SK-N-SH (cell line): ENCODE measurements around the gene RAD23A. TPM values are rescaled to one million over a fixed set of nuclear protein-coding genes. Genes with fewer than 3 reads are reported as not detected.

Experiments used
- CTCF ChIA-PET: fragments of 300-600, 350-600 bp; formaldehyde crosslinking; extraction: SDS; loops from one replicate; lab custom pipeline; 2021; lab: Yijun Ruan, JAX
- POLR2A ChIA-PET: fragments of 350-600 bp; sonication (Branson Sonifier 250); formaldehyde crosslinking; extraction: SDS; loops from one replicate; lab custom pipeline; 2020; ENCODE audit warnings: antibody characterized with exemption, inconsistent platforms; lab: Yijun Ruan, JAX
- DNase-seq: peaks from one replicate; pipeline ENCODE4 v3.0.0; 2012
- H2AFZ ChIP-seq: fragments of 200-600 bp; sonication (generic); 2 replicates; pipeline ENCODE4 v1.8.1; 2016; ENCODE audit warnings: antibody characterized with exemption, mild to moderate bottlenecking, low read depth
- H3F3A ChIP-seq: fragments of 200-600 bp; sonication (generic); replicated peaks from 2 replicates; pipeline ENCODE3; 2016; ENCODE audit warnings: antibody characterized with exemption, mild to moderate bottlenecking; ENCODE audit not compliant: insufficient read depth
- H3K27ac ChIP-seq, 2 experiments: fragments of 200-500 bp in 1 of 2; fragments of 200-600 bp in 1 of 2; sonication (Bioruptor generic) in 1 of 2; sonication (generic), shearing (Covaris generic) in 1 of 2; 2 replicates each; pipeline versions ENCODE4 v1.5.1 to v1.6.1; 2014 to 2016; ENCODE audit warnings: low read depth in 2 of 2, inconsistent platforms in 1 of 2, low read length in 1 of 2, mild to moderate bottlenecking in 1 of 2, mixed read lengths in 1 of 2
- H3K27me3 ChIP-seq: fragments of 200-600 bp; sonication (generic), shearing (Covaris generic); 2 replicates; pipeline ENCODE4 v1.6.1; 2016; ENCODE audit warnings: mixed run types; ENCODE audit not compliant: insufficient read depth
- H3K36me3 ChIP-seq, 2 experiments: fragments of 200-500 bp in 1 of 2; fragments of 200-600 bp in 1 of 2; sonication (Bioruptor generic) in 1 of 2; sonication (generic) in 1 of 2; replicated peaks in 1 of 2; 2 replicates each; pipeline versions ENCODE3 to v1.5.1; 2014 to 2016; ENCODE audit warnings: low read length in 1 of 2, mild to moderate bottlenecking in 1 of 2; ENCODE audit not compliant: insufficient read depth in 2 of 2, control insufficient read depth in 1 of 2
- H3K4me1 ChIP-seq, 2 experiments: fragments of 200-500 bp in 1 of 2; fragments of 200-600 bp in 1 of 2; sonication (Bioruptor generic) in 1 of 2; sonication (generic), shearing (Covaris generic) in 1 of 2; 2 replicates each; pipeline versions ENCODE4 v1.5.1 to v1.6.1; 2014 to 2016; ENCODE audit warnings: low read depth in 1 of 2, low read length in 1 of 2, mixed run types in 1 of 2; ENCODE audit not compliant: insufficient read depth in 2 of 2, control insufficient read depth in 1 of 2
- H3K4me2 ChIP-seq: fragments of 200-600 bp; sonication (generic), shearing (Covaris generic); 2 replicates; pipeline ENCODE4 v1.6.1; 2017; ENCODE audit warnings: mixed run types
- H3K4me3 ChIP-seq, 2 experiments: fragments of 200-500 bp in 1 of 2; fragments of 200-600 bp in 1 of 2; sonication (Bioruptor generic) in 1 of 2; sonication (generic), shearing (Covaris generic) in 1 of 2; 2 replicates each; pipeline versions ENCODE4 v1.5.1 to v1.8.1; 2014 to 2016; ENCODE audit warnings: low read depth in 2 of 2, inconsistent platforms in 1 of 2, low read length in 1 of 2, mild to moderate bottlenecking in 1 of 2, mixed read lengths in 1 of 2, moderate library complexity in 1 of 2
- H3K79me2 ChIP-seq: fragments of 200-600 bp; sonication (generic); 2 replicates; pipeline ENCODE4 v1.8.1; 2017; ENCODE audit warnings: mild to moderate bottlenecking; ENCODE audit not compliant: insufficient read depth
- H3K9ac ChIP-seq: fragments of 200-600 bp; sonication (generic); 2 replicates; pipeline ENCODE4 v1.6.1; 2017; ENCODE audit warnings: mixed run types
- H3K9me2 ChIP-seq: fragments of 200-600 bp; sonication (generic); 2 replicates; pipeline ENCODE4 v1.6.1; 2017; ENCODE audit warnings: mixed run types
- H3K9me3 ChIP-seq: fragments of 200-600 bp; sonication (generic); 2 replicates; pipeline ENCODE4 v1.6.1; 2017; ENCODE audit warnings: mixed run types, mild to moderate bottlenecking, moderate library complexity
- H4K20me1 ChIP-seq: fragments of 200-600 bp; sonication (generic); 2 replicates; pipeline ENCODE4 v1.6.1; 2017; ENCODE audit warnings: mild to moderate bottlenecking, mixed run types; ENCODE audit not compliant: insufficient read depth
- CHD2 ChIP-seq: fragments of 150-350 bp; IDR thresholded peaks from 2 replicates; pipeline ENCODE4 v1.6.1; 2018; ENCODE audit warnings: low read length; ENCODE audit not compliant: partially characterized antibody
- ELF1 ChIP-seq: IDR thresholded peaks from 2 replicates; pipeline ENCODE4 v1.4.0; 2012
- EZH2phosphoT487 ChIP-seq: fragments of 200-600 bp; sonication (generic); IDR thresholded peaks from 2 replicates; pipeline ENCODE4 v1.6.1; 2017; ENCODE audit warnings: low read depth, mixed run types, mild to moderate bottlenecking, antibody characterized with exemption, moderate library complexity, borderline replicate concordance
- FOSL2 ChIP-seq: IDR thresholded peaks from 2 replicates; pipeline ENCODE4 v1.4.0; 2012; ENCODE audit warnings: low read depth, mild to moderate bottlenecking, moderate library complexity, borderline replicate concordance
- FOXM1 ChIP-seq: IDR thresholded peaks from 2 replicates; pipeline ENCODE4 v1.4.0; 2012; ENCODE audit warnings: low read depth, mild to moderate bottlenecking
- JUND ChIP-seq: IDR thresholded peaks from 2 replicates; pipeline ENCODE4 v1.4.0; 2012
- MXI1 ChIP-seq: IDR thresholded peaks from 2 replicates; pipeline ENCODE4 v1.6.1; 2012; ENCODE audit warnings: mild to moderate bottlenecking, low read depth, low read length, improper control_type of control experiment
- NRF1 ChIP-seq: IDR thresholded peaks from 2 replicates; pipeline ENCODE4 v1.6.1; 2012; ENCODE audit warnings: low read depth, mild to moderate bottlenecking, low read length
- RCOR1 ChIP-seq: fragments of 150-350 bp; IDR thresholded peaks from 2 replicates; pipeline ENCODE4 v1.6.1; 2017; ENCODE audit warnings: antibody characterized with exemption, low read length
- SMC3 ChIP-seq: IDR thresholded peaks from 2 replicates; pipeline ENCODE4 v1.6.1; 2012; ENCODE audit warnings: low read depth, low read length, improper control_type of control experiment
- TAF1 ChIP-seq: IDR thresholded peaks from 2 replicates; pipeline ENCODE4 v1.6.1; 2012; ENCODE audit warnings: low read depth, mild to moderate bottlenecking, low read length, moderate library complexity, borderline replicate concordance
- TCF12 ChIP-seq: IDR thresholded peaks from 2 replicates; pipeline ENCODE4 v1.4.0; 2012
- YY1 ChIP-seq: IDR thresholded peaks from 2 replicates; pipeline ENCODE4 v1.4.0; 2012; ENCODE audit warnings: low read depth, mild to moderate bottlenecking
- WGBS: methylation state at CpG from one replicate; pipeline ENCODE4 v1.1.6; 2017; ENCODE audit warnings: low lambda C conversion rate; 5-methylcytosine and 5-hydroxymethylcytosine counted together
- polyA plus RNA-seq, 3 experiments: library from polyadenylated mRNA; depleted of rRNA; stranded (reverse); fragments of >200 nt; gene quantifications; 2 replicates each; pipeline ENCODE4 v1.2.3, GENCODE V29; 2012
- TF ChIP-seq, protein P1 (sequence below): fragments of 150-350 bp; IDR thresholded peaks from 2 replicates; pipeline ENCODE4 v1.6.1; 2016; ENCODE audit warnings: mild to moderate bottlenecking, low read depth, low read length
- TF ChIP-seq, protein P2 (sequence below): IDR thresholded peaks from 2 replicates; pipeline ENCODE4 v1.6.1; 2012; ENCODE audit warnings: mild to moderate bottlenecking, low read depth, low read length, moderate library complexity
- TF ChIP-seq, protein P3 (sequence below): IDR thresholded peaks from 2 replicates; pipeline ENCODE4 v1.4.0; 2012; ENCODE audit warnings: low read depth, borderline replicate concordance
- TF ChIP-seq, protein P4 (sequence below): IDR thresholded peaks from 2 replicates; pipeline ENCODE4 v1.4.0; 2012; ENCODE audit warnings: low read depth, borderline replicate concordance

The RAD23A gene
- polyA plus RNA-seq, 1 of the 3 experiments (the other 2 are of a cell fraction): 116 TPM

DNA sequence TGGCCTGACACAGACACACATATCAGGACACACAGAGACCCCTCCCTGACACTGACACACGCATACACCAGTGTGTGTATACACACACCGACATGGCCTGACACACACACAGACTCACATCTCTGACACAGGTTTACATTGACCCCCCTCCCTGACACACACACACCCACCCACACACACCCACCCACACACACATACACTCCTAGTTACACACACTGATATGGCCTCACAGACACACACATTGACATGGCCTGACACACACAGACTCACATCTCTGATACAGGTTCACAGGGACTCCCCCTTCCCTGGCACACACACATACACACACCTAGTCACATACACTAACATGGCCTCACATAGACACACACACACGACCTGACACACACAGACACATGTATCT lies 45.2 kb downstream of the RAD23A start:
- no peak overlapping the region for H2AFZ ChIP-seq
- H3K9ac ChIP-seq: no peak overlapping the region
- no peaks in the 10 kb centered on the region for H3K9me2 ChIP-seq
- peaks cover 6% of the 10 kb centered on the region for H3F3A ChIP-seq
- H3K27me3 ChIP-seq: no peaks in the 10 kb centered on the region
- H3K4me3 ChIP-seq: no peak overlapping the region
- no peak overlapping the region for H3K4me2 ChIP-seq
- CTCF ChIA-PET: interaction anchor here (0.6 kb wide), 1 partner anchor 25 kb away, joined by 3 read pairs; no protein-coding TSS in a partner anchor
- no peaks in the 10 kb centered on the region for H3K9me3 ChIP-seq
- WGBS: 67% methylated on average over 3 of the region's 3 CpGs
- TF ChIP-seq RCOR1 (no peak), CHD2 (no peak), MXI1 (no peak), FOSL2 (no peak), EZH2phosphoT487 (no peak), ELF1 (no peak), JUND (no peak), SMC3 (no peak), YY1 (no peak), NRF1 (no peak), FOXM1 (no peak), TAF1 (no peak), TCF12 (no peak)
- TF ChIP-seq, protein P1, sequence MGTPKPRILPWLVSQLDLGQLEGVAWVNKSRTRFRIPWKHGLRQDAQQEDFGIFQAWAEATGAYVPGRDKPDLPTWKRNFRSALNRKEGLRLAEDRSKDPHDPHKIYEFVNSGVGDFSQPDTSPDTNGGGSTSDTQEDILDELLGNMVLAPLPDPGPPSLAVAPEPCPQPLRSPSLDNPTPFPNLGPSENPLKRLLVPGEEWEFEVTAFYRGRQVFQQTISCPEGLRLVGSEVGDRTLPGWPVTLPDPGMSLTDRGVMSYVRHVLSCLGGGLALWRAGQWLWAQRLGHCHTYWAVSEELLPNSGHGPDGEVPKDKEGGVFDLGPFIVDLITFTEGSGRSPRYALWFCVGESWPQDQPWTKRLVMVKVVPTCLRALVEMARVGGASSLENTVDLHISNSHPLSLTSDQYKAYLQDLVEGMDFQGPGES: no peak
- TF ChIP-seq, protein P2, sequence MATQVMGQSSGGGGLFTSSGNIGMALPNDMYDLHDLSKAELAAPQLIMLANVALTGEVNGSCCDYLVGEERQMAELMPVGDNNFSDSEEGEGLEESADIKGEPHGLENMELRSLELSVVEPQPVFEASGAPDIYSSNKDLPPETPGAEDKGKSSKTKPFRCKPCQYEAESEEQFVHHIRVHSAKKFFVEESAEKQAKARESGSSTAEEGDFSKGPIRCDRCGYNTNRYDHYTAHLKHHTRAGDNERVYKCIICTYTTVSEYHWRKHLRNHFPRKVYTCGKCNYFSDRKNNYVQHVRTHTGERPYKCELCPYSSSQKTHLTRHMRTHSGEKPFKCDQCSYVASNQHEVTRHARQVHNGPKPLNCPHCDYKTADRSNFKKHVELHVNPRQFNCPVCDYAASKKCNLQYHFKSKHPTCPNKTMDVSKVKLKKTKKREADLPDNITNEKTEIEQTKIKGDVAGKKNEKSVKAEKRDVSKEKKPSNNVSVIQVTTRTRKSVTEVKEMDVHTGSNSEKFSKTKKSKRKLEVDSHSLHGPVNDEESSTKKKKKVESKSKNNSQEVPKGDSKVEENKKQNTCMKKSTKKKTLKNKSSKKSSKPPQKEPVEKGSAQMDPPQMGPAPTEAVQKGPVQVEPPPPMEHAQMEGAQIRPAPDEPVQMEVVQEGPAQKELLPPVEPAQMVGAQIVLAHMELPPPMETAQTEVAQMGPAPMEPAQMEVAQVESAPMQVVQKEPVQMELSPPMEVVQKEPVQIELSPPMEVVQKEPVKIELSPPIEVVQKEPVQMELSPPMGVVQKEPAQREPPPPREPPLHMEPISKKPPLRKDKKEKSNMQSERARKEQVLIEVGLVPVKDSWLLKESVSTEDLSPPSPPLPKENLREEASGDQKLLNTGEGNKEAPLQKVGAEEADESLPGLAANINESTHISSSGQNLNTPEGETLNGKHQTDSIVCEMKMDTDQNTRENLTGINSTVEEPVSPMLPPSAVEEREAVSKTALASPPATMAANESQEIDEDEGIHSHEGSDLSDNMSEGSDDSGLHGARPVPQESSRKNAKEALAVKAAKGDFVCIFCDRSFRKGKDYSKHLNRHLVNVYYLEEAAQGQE: no peak
- TF ChIP-seq, protein P3, sequence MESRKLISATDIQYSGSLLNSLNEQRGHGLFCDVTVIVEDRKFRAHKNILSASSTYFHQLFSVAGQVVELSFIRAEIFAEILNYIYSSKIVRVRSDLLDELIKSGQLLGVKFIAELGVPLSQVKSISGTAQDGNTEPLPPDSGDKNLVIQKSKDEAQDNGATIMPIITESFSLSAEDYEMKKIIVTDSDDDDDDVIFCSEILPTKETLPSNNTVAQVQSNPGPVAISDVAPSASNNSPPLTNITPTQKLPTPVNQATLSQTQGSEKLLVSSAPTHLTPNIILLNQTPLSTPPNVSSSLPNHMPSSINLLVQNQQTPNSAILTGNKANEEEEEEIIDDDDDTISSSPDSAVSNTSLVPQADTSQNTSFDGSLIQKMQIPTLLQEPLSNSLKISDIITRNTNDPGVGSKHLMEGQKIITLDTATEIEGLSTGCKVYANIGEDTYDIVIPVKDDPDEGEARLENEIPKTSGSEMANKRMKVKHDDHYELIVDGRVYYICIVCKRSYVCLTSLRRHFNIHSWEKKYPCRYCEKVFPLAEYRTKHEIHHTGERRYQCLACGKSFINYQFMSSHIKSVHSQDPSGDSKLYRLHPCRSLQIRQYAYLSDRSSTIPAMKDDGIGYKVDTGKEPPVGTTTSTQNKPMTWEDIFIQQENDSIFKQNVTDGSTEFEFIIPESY: no peak
- TF ChIP-seq, protein P4, sequence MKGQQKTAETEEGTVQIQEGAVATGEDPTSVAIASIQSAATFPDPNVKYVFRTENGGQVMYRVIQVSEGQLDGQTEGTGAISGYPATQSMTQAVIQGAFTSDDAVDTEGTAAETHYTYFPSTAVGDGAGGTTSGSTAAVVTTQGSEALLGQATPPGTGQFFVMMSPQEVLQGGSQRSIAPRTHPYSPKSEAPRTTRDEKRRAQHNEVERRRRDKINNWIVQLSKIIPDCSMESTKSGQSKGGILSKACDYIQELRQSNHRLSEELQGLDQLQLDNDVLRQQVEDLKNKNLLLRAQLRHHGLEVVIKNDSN: no peak
- H3K27ac ChIP-seq: no peak overlapping the region
- H3K36me3 ChIP-seq: no peaks in the 10 kb centered on the region
- H4K20me1 ChIP-seq: no peaks in the 10 kb centered on the region
- no peak for DNase-seq
- POLR2A ChIA-PET: no interaction called here
- no peaks in the 10 kb centered on the region for H3K79me2 ChIP-seq
- peaks cover 0 to 6% of the 10 kb centered on the region in 2 experiments; a peak in 1 of 4 replicates for H3K4me1 ChIP-seq
